NCI-H146 (cell line): Measurements from ENCODE around the gene PNMA8B.

Source experiments
- DNase-seq: peaks from one replicate; lab custom pipeline; 2025; lab: John Stamatoyannopoulos, UW

Gene PNMA8B

GRCh38 chr19:46487178-46487801 is 8.4 kb downstream of the PNMA8B start:
- no peak for DNase-seq

GRCh38 chr19:46486358-46486757 is 9.3 kb downstream of the PNMA8B start:
- no peak for DNase-seq

GRCh38 chr19:46484656-46485055 is 11.0 kb downstream of the PNMA8B start:
- no peak for DNase-seq

- DNase-seq, result no peak
Measured at GRCh38 chr19:46482631-46483030, 13.0 kb downstream of the PNMA8B start.

- DNase-seq, result no peak
Measured at GRCh38 chr19:46481947-46482346, 13.7 kb downstream of the PNMA8B start.

- no peak for DNase-seq
Measured at GRCh38 chr19:46481223-46481848, 14.3 kb downstream of the PNMA8B start.

GRCh38 chr19:46480415-46480814 is 15.3 kb downstream of the PNMA8B start:
- no peak for DNase-seq

GRCh38 chr19:46478356-46478986 is 17.2 kb downstream of the PNMA8B start:
- peak; percentile 36 for DNase-seq

- DNase-seq, result no peak
Measured at GRCh38 chr19:46475986-46476385, 19.7 kb downstream of the PNMA8B start.

GRCh38 chr19:46474211-46474610 is 21.5 kb downstream of the PNMA8B start:
- DNase-seq, result no peak

GRCh38 chr19:46472592-46472991 is 23.1 kb downstream of the PNMA8B start:
- DNase-seq, result no peak

GRCh38 chr19:46471811-46472543 is 23.7 kb downstream of the PNMA8B start:
- no peak for DNase-seq

- peak; percentile 93 for DNase-seq
Measured at GRCh38 chr19:46471116-46471733, 24.4 kb downstream of the PNMA8B start, which contains the start of gene PNMA8A. PNMA8A (minus strand) TSS chr19:46471563; CDS start chr19:46471035, 528 bp downstream.

- DNase-seq, result no peak
Measured at GRCh38 chr19:46470376-46470775, 25.3 kb downstream of the PNMA8B start.

GRCh38 chr19:46469541-46470185 is 26.0 kb downstream of the PNMA8B start:
- no peak for DNase-seq

- no peak for DNase-seq
Measured at GRCh38 chr19:46466536-46467196, 29.0 kb downstream of the PNMA8B start.

- no peak for DNase-seq
Measured at GRCh38 chr19:46463516-46463915, 32.2 kb downstream of the PNMA8B start.

GRCh38 chr19:46461537-46461936 is 34.1 kb downstream of the PNMA8B start:
- DNase-seq, result no peak

- no peak for DNase-seq
Measured at GRCh38 chr19:46460981-46461380, 34.7 kb downstream of the PNMA8B start.

GRCh38 chr19:46460055-46460454 is 35.6 kb downstream of the PNMA8B start:
- no peak for DNase-seq

GRCh38 chr19:46456930-46457329 is 38.7 kb downstream of the PNMA8B start:
- DNase-seq, result no peak
